HepG2 (cell line): Measurements from ENCODE around the gene ZNF644. TPM values are rescaled to one million over a fixed set of nuclear protein-coding genes. Genes with fewer than 3 reads are reported as not detected.

ENCODE experiments used
- ATAC-seq: fragments of 200-7000 bp; cut with Tn5 transposase; 3 replicates; pipeline ENCODE4 v1.9.1; 2020; ENCODE audit warnings: mild to moderate bottlenecking, moderate library complexity
- BruUV-seq: library from RNA; stranded (reverse); fragments of 400-500 nt; replicated peaks from 2 replicates; lab custom pipeline; 2021; lab: Mats Ljungman, UMichigan
- CTCF ChIA-PET: fragments of 300-600 bp; formaldehyde crosslinking; extraction: SDS; loops from one replicate; lab custom pipeline; 2021; ENCODE audit warnings: low total read pairs, inconsistent platforms, low intra/inter-chr PET ratio; lab: Yijun Ruan, JAX
- POLR2A ChIA-PET: fragments of 350-600 bp; sonication (Branson Sonifier 250); formaldehyde crosslinking; loops from one replicate; lab custom pipeline; 2020; ENCODE audit warnings: antibody characterized with exemption, inconsistent platforms; lab: Yijun Ruan, JAX
- DNase-seq: peaks from one replicate; pipeline ENCODE4 v3.0.0-alpha.2; 2015; ENCODE audit warnings: low spot score
- FAIRE-seq: peaks from 3 replicates; lab custom pipeline; 2011; peaks lifted over from hg19 to GRCh38; lab: Jason Lieb, UNC
- H2AFZ ChIP-seq: one replicate; pipeline ENCODE4 v1.6.1; 2011; ENCODE audit warnings: low read length, inconsistent platforms
- H3K27ac ChIP-seq: fragments of 300-600 bp; 3 replicates; pipeline ENCODE4 v1.8.0; 2011; ENCODE audit warnings: mixed run types, mild to moderate bottlenecking, mixed read lengths, low read length, inconsistent platforms; ENCODE audit not compliant: insufficient read depth; ENCODE audit errors: extremely low read length
- H3K27me3 ChIP-seq, 2 experiments: fragments of 200-600 bp in 1 of 2; 2 replicates in 1 of 2; 3 replicates in 1 of 2; pipeline versions ENCODE4 v1.6.0 to v1.8.0; 2011; ENCODE audit warnings: low read length in 2 of 2, mild to moderate bottlenecking in 2 of 2, moderate library complexity in 2 of 2, inconsistent platforms in 1 of 2; ENCODE audit not compliant: insufficient read depth in 2 of 2, control insufficient read depth in 1 of 2
- H3K36me3 ChIP-seq, 2 experiments: fragments of 200-600 bp in 1 of 2; replicated peaks in 1 of 2; 2 replicates in 1 of 2; 3 replicates in 1 of 2; pipeline versions ENCODE4 v1.5.1 to v1.8.0; 2011; ENCODE audit warnings: low read length in 2 of 2, inconsistent platforms in 1 of 2; ENCODE audit not compliant: insufficient read depth in 2 of 2, control insufficient read depth in 1 of 2
- H3K4me1 ChIP-seq: 2 replicates; pipeline ENCODE4 v1.5.1; 2012; ENCODE audit warnings: low read length, inconsistent platforms; ENCODE audit not compliant: insufficient read depth
- H3K4me2 ChIP-seq: 2 replicates; pipeline ENCODE4 v1.6.0; 2011; ENCODE audit warnings: low read depth, low read length, inconsistent platforms
- H3K4me3 ChIP-seq, 3 experiments: fragments of 200-600 bp in 1 of 3; sonication (generic), shearing (Covaris generic) in 1 of 3; replicated peaks in 1 of 3; 2 replicates each; pipeline ENCODE4 v1.5.1; 2011 to 2016; ENCODE audit warnings: low read length in 3 of 3, inconsistent platforms in 2 of 3, low read depth in 2 of 3, mild to moderate bottlenecking in 2 of 3, control low read depth in 1 of 3, mixed read lengths in 1 of 3; ENCODE audit not compliant: insufficient read depth in 1 of 3
- H3K79me2 ChIP-seq: one replicate; pipeline ENCODE4 v1.6.1; 2011; ENCODE audit warnings: low read length, inconsistent platforms; ENCODE audit not compliant: insufficient read depth
- H3K9ac ChIP-seq: 2 replicates; pipeline ENCODE4 v1.6.0; 2011; ENCODE audit warnings: mild to moderate bottlenecking, low read depth, low read length, inconsistent platforms; ENCODE audit not compliant: insufficient read depth
- H3K9me3 ChIP-seq: 2 replicates; pipeline ENCODE4 v1.5.1; 2012; ENCODE audit warnings: mild to moderate bottlenecking, low read length
- H4K20me1 ChIP-seq: 2 replicates; pipeline ENCODE4 v1.6.0; 2011; ENCODE audit warnings: inconsistent platforms, mild to moderate bottlenecking, low read length, moderate library complexity; ENCODE audit not compliant: insufficient read depth
- ARID5B ChIP-seq: IDR thresholded peaks from 2 replicates; pipeline ENCODE4 v1.4.0; 2020; ENCODE audit warnings: mild to moderate bottlenecking, missing genetic modification reagents
- CEBPB ChIP-seq: IDR thresholded peaks from 2 replicates; pipeline ENCODE4 v1.6.1; 2011; ENCODE audit warnings: low read depth, low read length, improper control_type of control experiment, borderline replicate concordance
- CHD4 ChIP-seq: fragments of 200-600 bp; sonication (generic); IDR thresholded peaks from 2 replicates; pipeline ENCODE4 v1.7.0; 2017; ENCODE audit warnings: mild to moderate bottlenecking, low read length, borderline replicate concordance
- MIER2 ChIP-seq: IDR thresholded peaks from 2 replicates; pipeline ENCODE4 v1.6.1; 2016; ENCODE audit warnings: missing biosample characterization, missing genetic modification reagents
- NCOR1 ChIP-seq: fragments of 200-600 bp; sonication (generic); IDR thresholded peaks from 2 replicates; pipeline ENCODE4 v1.7.0; 2017; ENCODE audit warnings: antibody characterized with exemption, low read length, borderline replicate concordance
- PHF8 ChIP-seq: sonication (generic); formaldehyde crosslinking; IDR thresholded peaks from 2 replicates; pipeline ENCODE4 v1.5.0; 2020; ENCODE audit warnings: missing genetic modification reagents
- PITX1 ChIP-seq: sonication (generic); formaldehyde crosslinking; IDR thresholded peaks from 2 replicates; pipeline ENCODE4 v1.5.1; 2020; ENCODE audit warnings: mild to moderate bottlenecking, missing genetic modification reagents
- RAD51 ChIP-seq: fragments of 450-650 bp; IDR thresholded peaks from 2 replicates; pipeline ENCODE4 v1.6.1; 2016; ENCODE audit warnings: borderline replicate concordance
- SPEN ChIP-seq: sonication (generic); formaldehyde crosslinking; IDR thresholded peaks from 2 replicates; pipeline ENCODE4 v1.5.1; 2020; ENCODE audit warnings: low read depth, mild to moderate bottlenecking, missing genetic modification reagents
- TAF15 ChIP-seq: fragments of 200-400 bp; formaldehyde crosslinking; IDR thresholded peaks from one replicate; pipeline ENCODE4 v1.6.1; 2018; ENCODE audit warnings: mild to moderate bottlenecking, low read depth, low read length; ENCODE audit not compliant: poor library complexity, severe bottlenecking
- ZNF138 ChIP-seq: sonication (generic); formaldehyde crosslinking; IDR thresholded peaks from 2 replicates; pipeline ENCODE4 v1.5.0; 2020; ENCODE audit warnings: mild to moderate bottlenecking, low read depth, missing genetic modification reagents
- ZNF224 ChIP-seq: sonication (generic); formaldehyde crosslinking; IDR thresholded peaks from 2 replicates; pipeline ENCODE4 v1.5.0; 2020; ENCODE audit warnings: mild to moderate bottlenecking, missing genetic modification reagents
- ZNF331 ChIP-seq: sonication (generic); formaldehyde crosslinking; IDR thresholded peaks from 2 replicates; pipeline ENCODE4 v1.4.0; 2020; ENCODE audit warnings: missing genetic modification reagents
- ZNF768 ChIP-seq: sonication (generic); formaldehyde crosslinking; IDR thresholded peaks from 2 replicates; pipeline ENCODE4 v1.4.0; 2020; ENCODE audit warnings: missing genetic modification reagents
- ZNF790 ChIP-seq: sonication (generic); formaldehyde crosslinking; IDR thresholded peaks from 2 replicates; pipeline ENCODE4 v1.8.0; 2022; ENCODE audit warnings: missing genetic modification reagents, mild to moderate bottlenecking, borderline replicate concordance
- WGBS: methylation state at CpG from one replicate; pipeline ENCODE4 v1.1.6; 2017; ENCODE audit warnings: low lambda C conversion rate; 5-methylcytosine and 5-hydroxymethylcytosine counted together
- in situ Hi-C: cut with HindIII; loops from 2 replicates; pipeline ENCODE4 v1.10.0; 2017; ENCODE audit warnings: low pct_unique_long_range_greater_than_20kb; ENCODE audit not compliant: extremely low pct_ligation_motif_present
- intact Hi-C: fragments of 100-400 bp; cut with micrococcal nuclease; formaldehyde crosslinking; loops from one replicate; pipeline ENCODE4 v1.10.0; 2022; ENCODE audit not compliant: unreplicated experiment
- polyA plus RNA-seq, 8 experiments: library from polyadenylated mRNA; depleted of rRNA in 3 of 8; stranded (reverse) in 7 of 8; unstranded in 1 of 8; fragments of >200 nt; fragmentation: Illumina TruSeq in 4 of 8; extraction: Trizol in 4 of 8; gene quantifications; 2 replicates each; pipeline versions ENCODE4 v1.2.1 to v1.2.3, GENCODE V29; 2011 to 2016; ENCODE audit warnings: low read depth in 4 of 8, missing spikeins in 1 of 8, mixed read lengths in 1 of 8; ENCODE audit not compliant: insufficient read depth in 1 of 8
- total RNA-seq, 5 experiments: library from RNA; depleted of rRNA; stranded (reverse); fragments of >200 nt; fragmentation: Illumina TruSeq; extraction: Trizol; gene quantifications; 2 replicates each; pipeline ENCODE4 v1.2.3, GENCODE V29; 2016; ENCODE audit warnings: low read depth in 1 of 5
- TF ChIP-seq, protein P1 (sequence below): sonication (generic); formaldehyde crosslinking; IDR thresholded peaks from 2 replicates; pipeline ENCODE4 v1.5.0; 2020; ENCODE audit warnings: missing genetic modification reagents, mild to moderate bottlenecking, borderline replicate concordance
- TF ChIP-seq, protein P2 (sequence below): sonication (generic); formaldehyde crosslinking; IDR thresholded peaks from 2 replicates; pipeline ENCODE4 v1.4.0; 2020; ENCODE audit warnings: mild to moderate bottlenecking, missing genetic modification reagents

The ZNF644 gene
- total and polyA plus RNA-seq, 2 of the 13 experiments (the other 11 are each of a cell fraction or from before 2014, with no cell fraction given): 17.7 to 51.7 TPM

DNA sequence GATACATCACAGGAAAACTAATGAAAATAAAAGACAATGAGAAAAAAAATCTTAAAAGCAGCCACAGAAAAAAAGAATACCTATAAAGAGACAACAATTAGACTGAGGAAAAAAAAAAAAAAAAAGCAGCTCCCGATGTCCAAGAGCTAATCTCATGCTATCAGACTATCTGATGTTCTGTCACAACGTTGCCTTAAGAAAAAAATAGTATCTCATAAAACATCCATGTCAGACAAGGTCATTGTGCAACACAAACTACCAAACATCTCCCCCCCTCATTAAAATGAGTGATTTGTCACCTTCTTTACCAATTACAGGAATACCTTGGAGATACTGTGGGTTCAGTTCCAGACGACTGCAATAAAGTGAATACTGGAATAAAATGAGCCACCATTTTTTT lies 68.9 kb downstream of the ZNF644 start:
- DNase-seq: no peak
- Histone ChIP-seq H3K9me3 (no peaks in the 10 kb centered on the region), H3K27ac (no peak overlapping the region), H3K36me3 (peaks cover 2 to 5% of the 10 kb centered on the region in 2 experiments; a peak in 1 of 5 replicates), H3K4me2 (no peak overlapping the region), H2AFZ (no peak overlapping the region), H3K4me1 (no peaks in the 10 kb centered on the region), H3K27me3 (no peaks in the 10 kb centered on the region), H3K4me3 (no peak overlapping the region), H3K9ac (no peak overlapping the region), H4K20me1 (peaks cover 39% of the 10 kb centered on the region)
- in situ Hi-C loops (no loop called here), intact Hi-C loops (loop anchor here (1.0 kb wide), 1 partner anchor 38 kb away; no protein-coding TSS in a partner anchor)
- CTCF ChIA-PET: no interaction called here
- 95% methylated on average over 3 of the region's 3 CpGs for WGBS
- FAIRE-seq: no peak
- no TSS peak for BruUV-seq
- no peak for ATAC-seq
- TF ChIP-seq ARID5B (no peak), ZNF331 (CRISPR knock-in tag) (no peak), PITX1 (CRISPR knock-in tag) (no peak), TAF15 (no peak), RAD51 (no peak), ZNF790 (CRISPR knock-in tag) (no peak), ZNF224 (CRISPR knock-in tag) (no peak), ZNF138 (CRISPR knock-in tag) (no peak), PHF8 (no peak), CHD4 (no peak), MIER2 (no peak), NCOR1 (no peak), ZNF768 (CRISPR knock-in tag) (no peak), CEBPB (no peak), SPEN (CRISPR knock-in tag) (no peak)
- TF ChIP-seq, protein P1, sequence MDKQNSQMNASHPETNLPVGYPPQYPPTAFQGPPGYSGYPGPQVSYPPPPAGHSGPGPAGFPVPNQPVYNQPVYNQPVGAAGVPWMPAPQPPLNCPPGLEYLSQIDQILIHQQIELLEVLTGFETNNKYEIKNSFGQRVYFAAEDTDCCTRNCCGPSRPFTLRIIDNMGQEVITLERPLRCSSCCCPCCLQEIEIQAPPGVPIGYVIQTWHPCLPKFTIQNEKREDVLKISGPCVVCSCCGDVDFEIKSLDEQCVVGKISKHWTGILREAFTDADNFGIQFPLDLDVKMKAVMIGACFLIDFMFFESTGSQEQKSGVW (CRISPR knock-in tag): no peak
- TF ChIP-seq, protein P2, sequence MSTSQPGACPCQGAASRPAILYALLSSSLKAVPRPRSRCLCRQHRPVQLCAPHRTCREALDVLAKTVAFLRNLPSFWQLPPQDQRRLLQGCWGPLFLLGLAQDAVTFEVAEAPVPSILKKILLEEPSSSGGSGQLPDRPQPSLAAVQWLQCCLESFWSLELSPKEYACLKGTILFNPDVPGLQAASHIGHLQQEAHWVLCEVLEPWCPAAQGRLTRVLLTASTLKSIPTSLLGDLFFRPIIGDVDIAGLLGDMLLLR (CRISPR knock-in tag): no peak
- TF ChIP-seq, all 625 proteins: peak for 0
- POLR2A ChIA-PET: no interaction called here
- H3K79me2 ChIP-seq: peaks cover 81% of the 10 kb centered on the region
